Measurements from ENCODE around the gene RAB10. TPM values are rescaled to one million over a fixed set of nuclear protein-coding genes. Genes with fewer than 3 reads are reported as not detected.

The RAB10 gene
- total RNA-seq, 2 donors from 2014 or later, result 118 to 139 TPM

DNA sequence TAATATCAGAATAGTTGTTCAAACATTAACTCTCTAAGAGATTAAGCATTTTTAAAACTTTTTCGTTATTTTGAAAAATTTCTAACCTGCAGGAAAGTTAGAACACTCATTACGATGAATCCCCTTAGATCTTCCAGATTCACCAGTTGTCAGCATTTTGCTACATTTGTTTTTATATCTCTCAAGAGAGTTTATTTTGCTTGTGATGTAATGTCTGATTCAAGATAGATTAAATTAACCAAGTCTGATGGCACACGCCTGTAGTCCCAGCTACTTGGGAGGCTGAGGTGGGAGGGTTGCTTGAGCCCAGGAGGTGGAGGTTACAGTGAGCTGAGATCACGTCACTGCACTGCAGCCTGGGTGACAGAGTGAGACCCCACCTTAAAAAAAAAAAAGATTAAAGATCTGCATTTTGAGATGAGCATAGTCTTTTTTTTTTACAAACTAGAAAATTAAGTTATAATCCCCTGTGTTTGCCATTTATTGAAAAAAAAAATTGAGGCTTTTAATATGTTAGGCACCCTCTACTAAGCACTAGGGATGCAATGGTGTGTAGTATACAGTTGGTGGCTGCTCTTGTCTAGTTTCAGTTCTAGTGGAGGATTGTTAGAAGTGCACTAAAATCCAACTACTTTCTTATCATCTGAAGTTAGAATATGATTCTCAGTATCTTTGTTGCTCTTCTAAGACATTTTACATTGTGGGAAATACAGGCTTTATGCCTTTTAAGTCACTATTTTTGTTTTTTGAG is 20.9 kb downstream of the RAB10 start:
- TF ChIP-seq POLR2A (IDR thresholded peaks at IDR 0.05) (no peak), POLR2AphosphoS5 (IDR thresholded peaks at IDR 0.05) (no peak)
- TF ChIP-seq, protein P1, sequence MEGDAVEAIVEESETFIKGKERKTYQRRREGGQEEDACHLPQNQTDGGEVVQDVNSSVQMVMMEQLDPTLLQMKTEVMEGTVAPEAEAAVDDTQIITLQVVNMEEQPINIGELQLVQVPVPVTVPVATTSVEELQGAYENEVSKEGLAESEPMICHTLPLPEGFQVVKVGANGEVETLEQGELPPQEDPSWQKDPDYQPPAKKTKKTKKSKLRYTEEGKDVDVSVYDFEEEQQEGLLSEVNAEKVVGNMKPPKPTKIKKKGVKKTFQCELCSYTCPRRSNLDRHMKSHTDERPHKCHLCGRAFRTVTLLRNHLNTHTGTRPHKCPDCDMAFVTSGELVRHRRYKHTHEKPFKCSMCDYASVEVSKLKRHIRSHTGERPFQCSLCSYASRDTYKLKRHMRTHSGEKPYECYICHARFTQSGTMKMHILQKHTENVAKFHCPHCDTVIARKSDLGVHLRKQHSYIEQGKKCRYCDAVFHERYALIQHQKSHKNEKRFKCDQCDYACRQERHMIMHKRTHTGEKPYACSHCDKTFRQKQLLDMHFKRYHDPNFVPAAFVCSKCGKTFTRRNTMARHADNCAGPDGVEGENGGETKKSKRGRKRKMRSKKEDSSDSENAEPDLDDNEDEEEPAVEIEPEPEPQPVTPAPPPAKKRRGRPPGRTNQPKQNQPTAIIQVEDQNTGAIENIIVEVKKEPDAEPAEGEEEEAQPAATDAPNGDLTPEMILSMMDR (IDR thresholded peaks at IDR 0.05), result no peak
- intact Hi-C loops (cut with DNase I), result no loop called here

DNA sequence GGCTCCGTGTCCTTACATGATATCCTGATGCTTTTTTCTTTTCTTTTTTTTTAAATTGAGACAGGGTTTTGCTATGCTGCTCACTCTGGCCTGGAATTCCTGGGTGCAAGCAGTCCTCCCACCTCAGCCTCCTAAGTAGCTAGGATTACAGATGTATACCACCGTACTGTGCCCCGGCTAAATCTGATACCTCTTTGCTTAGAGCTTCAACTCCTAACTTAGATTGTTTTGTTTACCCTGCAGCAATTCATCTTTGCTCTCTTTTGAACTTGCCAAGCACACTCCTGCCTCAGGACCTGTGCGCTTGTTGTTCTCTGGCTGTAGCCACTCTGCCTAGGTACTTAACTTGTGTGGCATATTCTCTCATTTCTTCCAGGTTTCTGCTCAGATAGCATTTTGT is 24.5 kb downstream of the RAB10 start:
- TF ChIP-seq POLR2A (IDR thresholded peaks at IDR 0.05) (no peak), POLR2AphosphoS5 (IDR thresholded peaks at IDR 0.05) (no peak)
- TF ChIP-seq, protein P1 (IDR thresholded peaks at IDR 0.05), result no peak
- H3K9me3 ChIP-seq, result no peaks in the 10 kb centered on the region
- no peaks in the 10 kb centered on the region for H3K4me1 ChIP-seq (replicated peaks)
- H3K4me3 ChIP-seq, result no peak overlapping the region
- intact Hi-C loops (cut with DNase I), result no loop called here
- no peaks in the 10 kb centered on the region for H3K27me3 ChIP-seq (replicated peaks; ENCODE audit: insufficient read depth)
- no peaks in the 10 kb centered on the region for H3K36me3 ChIP-seq
- 57% methylated on average over 4 of the region's 4 CpGs for WGBS
- DNase-seq (ENCODE audit: low spot score), result no peak
- no peak overlapping the region for H3K27ac ChIP-seq

More for the DNA sequence above, 20.9 kb downstream of the RAB10 start:
- Histone ChIP-seq H3K9me3 (no peaks in the 10 kb centered on the region), H3K27me3 (replicated peaks; ENCODE audit: insufficient read depth) (no peaks in the 10 kb centered on the region), H3K36me3 (no peaks in the 10 kb centered on the region), H3K4me1 (replicated peaks) (no peaks in the 10 kb centered on the region), H3K27ac (no peak overlapping the region), H3K4me3 (no peak overlapping the region)
- 76% methylated on average over 4 of the region's 4 CpGs for WGBS
- DNase-seq (ENCODE audit: low spot score), result no peak

DNA sequence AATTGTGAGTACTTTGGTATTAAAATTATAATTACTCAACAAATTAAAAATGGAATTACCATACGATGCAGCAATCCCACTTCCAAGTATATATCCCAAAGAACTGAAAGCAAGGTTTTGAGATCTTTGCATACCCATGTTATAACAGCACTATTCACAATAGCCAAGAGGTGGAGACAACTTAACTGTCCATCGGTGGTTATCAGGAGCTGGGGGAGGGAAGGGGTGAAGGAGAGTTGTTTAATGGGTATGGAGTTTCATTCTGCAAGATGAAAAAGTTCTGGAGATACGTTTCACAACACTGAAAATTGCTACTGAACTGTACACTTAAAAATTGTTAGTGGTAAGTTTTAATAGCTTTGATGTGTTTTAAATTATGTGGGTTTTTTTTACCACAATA is 25.7 kb downstream of the RAB10 start:
- H3K36me3 ChIP-seq, result no peaks in the 10 kb centered on the region
- intact Hi-C loops (cut with DNase I), result no loop called here
- H3K4me1 ChIP-seq (replicated peaks), result no peaks in the 10 kb centered on the region
- 65% methylated on average over 3 of the region's 3 CpGs for WGBS
- H3K4me3 ChIP-seq, result no peak overlapping the region
- H3K27me3 ChIP-seq (replicated peaks; ENCODE audit: insufficient read depth), result no peaks in the 10 kb centered on the region
- no peak for TF ChIP-seq POLR2A (IDR thresholded peaks at IDR 0.05)
- TF ChIP-seq, protein P1 (IDR thresholded peaks at IDR 0.05), result no peak
- TF ChIP-seq POLR2AphosphoS5 (IDR thresholded peaks at IDR 0.05), result no peak
- no peak overlapping the region for H3K27ac ChIP-seq
- no peak for DNase-seq (ENCODE audit: low spot score)
- H3K9me3 ChIP-seq, result no peaks in the 10 kb centered on the region

DNA sequence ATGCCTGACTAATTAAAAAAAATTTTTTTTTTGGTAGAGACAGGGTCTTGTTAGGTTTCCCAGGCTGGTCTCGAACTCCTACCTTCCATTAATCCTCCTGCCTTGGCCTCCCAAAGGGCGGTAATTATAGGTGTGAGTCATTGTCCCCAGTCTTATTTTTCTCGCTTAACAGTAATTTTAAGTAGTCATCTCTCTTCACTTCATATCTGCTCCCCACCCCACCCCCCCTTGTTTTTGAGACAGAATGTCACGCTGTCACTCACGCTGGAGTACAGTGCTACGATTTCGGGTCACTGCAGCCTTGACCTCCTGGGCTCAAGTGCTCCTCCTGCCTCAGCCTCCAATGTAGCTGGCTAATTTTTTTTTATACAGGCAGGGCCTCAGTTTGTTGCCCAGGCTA is 27.7 kb downstream of the RAB10 start:
- H3K36me3 ChIP-seq, result no peaks in the 10 kb centered on the region
- H3K9me3 ChIP-seq, result no peaks in the 10 kb centered on the region
- no peaks in the 10 kb centered on the region for H3K4me1 ChIP-seq (replicated peaks)
- TF ChIP-seq POLR2AphosphoS5 (IDR thresholded peaks at IDR 0.05) (no peak), POLR2A (IDR thresholded peaks at IDR 0.05) (no peak)
- TF ChIP-seq, protein P1 (IDR thresholded peaks at IDR 0.05), result no peak
- no peak for DNase-seq (ENCODE audit: low spot score)
- H3K4me3 ChIP-seq, result no peak overlapping the region
- no peak overlapping the region for H3K27ac ChIP-seq
- 83% methylated on average over 7 of the region's 7 CpGs for WGBS
- intact Hi-C loops (cut with DNase I), result no loop called here
- H3K27me3 ChIP-seq (replicated peaks; ENCODE audit: insufficient read depth), result no peaks in the 10 kb centered on the region

DNA sequence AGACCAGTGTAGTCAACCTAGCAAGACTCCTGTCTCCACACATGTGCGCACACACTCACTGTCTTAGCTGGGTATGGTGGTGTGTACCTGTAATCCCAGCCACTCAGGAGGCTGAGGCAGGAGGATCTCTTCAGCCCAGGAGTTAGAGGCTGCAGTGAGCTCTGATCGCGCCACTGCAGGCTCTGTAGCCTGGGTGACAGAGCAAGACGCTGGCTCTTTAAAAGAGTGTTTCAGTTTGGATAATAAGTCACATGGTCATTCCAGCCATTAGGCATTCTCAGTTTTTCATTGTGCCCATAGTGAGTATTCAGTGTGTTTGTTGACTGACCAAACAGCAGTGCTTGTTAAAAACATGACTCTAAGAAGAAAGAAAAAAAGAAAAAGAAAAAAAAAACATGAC is 31.0 kb downstream of the RAB10 start:
- no peaks in the 10 kb centered on the region for H3K9me3 ChIP-seq
- intact Hi-C loops (cut with DNase I), result no loop called here
- no peak for TF ChIP-seq POLR2A (IDR thresholded peaks at IDR 0.05)
- TF ChIP-seq, protein P1 (IDR thresholded peaks at IDR 0.05), result no peak
- TF ChIP-seq POLR2AphosphoS5 (IDR thresholded peaks at IDR 0.05), result no peak
- H3K27ac ChIP-seq, result no peak overlapping the region
- 88% methylated on average over 4 of the region's 4 CpGs for WGBS
- H3K4me1 ChIP-seq (replicated peaks), result no peaks in the 10 kb centered on the region
- DNase-seq (ENCODE audit: low spot score), result no peak
- no peaks in the 10 kb centered on the region for H3K27me3 ChIP-seq (replicated peaks; ENCODE audit: insufficient read depth)
- no peaks in the 10 kb centered on the region for H3K36me3 ChIP-seq
- no peak overlapping the region for H3K4me3 ChIP-seq

All from prostate gland (tissue), 2 donors.